Astrocyte (in vitro differentiated cells and primary cell): ENCODE data around the gene FEV. TPM values are rescaled to one million over a fixed set of nuclear protein-coding genes. Genes with fewer than 3 reads are reported as not detected.
"Not testable (repeated sequence)": the region's sequence is repeated elsewhere in the genome, so short reads cannot be mapped to it uniquely, and the experiment has no call there.

Experiments used
- DNase-seq: peaks from one replicate; pipeline ENCODE4 v3.0.0-alpha.2; 2010; ENCODE audit warnings: low read depth
- FAIRE-seq: peaks from 2 replicates; lab custom pipeline; 2011; peaks lifted over from hg19 to GRCh38; lab: Jason Lieb, UNC
- H2AFZ ChIP-seq: 2 replicates; pipeline ENCODE4 v1.6.0; 2012; ENCODE audit warnings: low read depth, low read length, inconsistent platforms
- H3K27ac ChIP-seq: 2 replicates; pipeline ENCODE4 v1.5.1; 2011; ENCODE audit warnings: low read depth, low read length, inconsistent platforms
- H3K27me3 ChIP-seq: 2 replicates; pipeline ENCODE4 v1.6.0; 2011; ENCODE audit warnings: low read length, inconsistent platforms; ENCODE audit not compliant: insufficient read depth
- H3K36me3 ChIP-seq: 2 replicates; pipeline ENCODE4 v1.5.1; 2011; ENCODE audit warnings: low read length, inconsistent platforms; ENCODE audit not compliant: insufficient read depth
- H3K4me1 ChIP-seq: 2 replicates; pipeline ENCODE4 v1.5.1; 2011; ENCODE audit warnings: low read length, inconsistent platforms; ENCODE audit not compliant: insufficient read depth
- H3K4me2 ChIP-seq: 2 replicates; pipeline ENCODE4 v1.6.0; 2012; ENCODE audit warnings: low read length, inconsistent platforms
- H3K4me3 ChIP-seq: 2 replicates; pipeline ENCODE4 v1.5.1; 2011; ENCODE audit warnings: low read depth, mild to moderate bottlenecking, low read length, inconsistent platforms; ENCODE audit not compliant: insufficient read depth
- H3K79me2 ChIP-seq: 2 replicates; pipeline ENCODE4 v1.6.0; 2012; ENCODE audit warnings: mild to moderate bottlenecking, low read length, inconsistent platforms; ENCODE audit not compliant: insufficient read depth
- H3K9ac ChIP-seq: 2 replicates; pipeline ENCODE4 v1.6.0; 2012; ENCODE audit warnings: mild to moderate bottlenecking, low read length, inconsistent platforms
- H3K9me3 ChIP-seq: 2 replicates; pipeline ENCODE4 v1.5.1; 2012; ENCODE audit warnings: low read depth, mild to moderate bottlenecking, low read length, inconsistent platforms; ENCODE audit not compliant: insufficient read depth
- H4K20me1 ChIP-seq: 2 replicates; pipeline ENCODE4 v1.6.0; 2012; ENCODE audit warnings: low read length, inconsistent platforms; ENCODE audit not compliant: insufficient read depth
- H3K27ac Mint-ChIP-seq: one replicate; pipeline ENCODE4 v1.8.0; 2021; ENCODE audit warnings: mild to moderate bottlenecking, mixed read lengths; ENCODE audit not compliant: unreplicated experiment
- H3K27me3 Mint-ChIP-seq: one replicate; pipeline ENCODE4 v1.8.0; 2021; ENCODE audit warnings: low read depth, mixed read lengths; ENCODE audit not compliant: unreplicated experiment
- H3K36me3 Mint-ChIP-seq: one replicate; pipeline ENCODE4 v1.8.0; 2021; ENCODE audit warnings: low read depth, mixed read lengths; ENCODE audit not compliant: unreplicated experiment
- H3K4me1 Mint-ChIP-seq: one replicate; pipeline ENCODE4 v1.8.0; 2021; ENCODE audit warnings: low read depth, mixed read lengths; ENCODE audit not compliant: unreplicated experiment
- H3K4me3 Mint-ChIP-seq: one replicate; pipeline ENCODE4 v1.8.0; 2021; ENCODE audit warnings: mild to moderate bottlenecking, moderate library complexity, mixed read lengths; ENCODE audit not compliant: unreplicated experiment
- H3K9me3 Mint-ChIP-seq: one replicate; pipeline ENCODE4 v1.8.0; 2021; ENCODE audit warnings: mild to moderate bottlenecking, mixed read lengths; ENCODE audit not compliant: unreplicated experiment
- CTCF ChIP-seq: IDR thresholded peaks from 2 replicates; pipeline ENCODE4 v1.5.1; 2011; ENCODE audit warnings: low read depth, mild to moderate bottlenecking, inconsistent platforms, low read length, moderate library complexity; ENCODE audit not compliant: insufficient read depth
- EZH2 ChIP-seq: IDR thresholded peaks from 2 replicates; pipeline ENCODE4 v1.6.1; 2012; ENCODE audit warnings: mild to moderate bottlenecking, low read length, inconsistent platforms; ENCODE audit not compliant: insufficient read depth
- microRNA-seq: library from miRNA; unstranded; fragments of <30 nt; microRNA quantifications from one replicate; pipeline ENCODE4 v1.2.0, GENCODE V29; 2020
- total RNA-seq: library from RNA; stranded (reverse); gene quantifications from 2 replicates; pipeline ENCODE4 v1.2.1, GENCODE V29; 2021

Gene FEV
- total RNA-seq, 1 donor from 2014 or later: not detected

GRCh38 chr2:218944759-218945404, 40.1 kb downstream of the FEV start:
- H2AFZ ChIP-seq: no peak overlapping the region
- peaks cover 49% of the 10 kb centered on the region for H3K27me3 Mint-ChIP-seq
- H3K79me2 ChIP-seq: no peaks in the 10 kb centered on the region
- no peak overlapping the region for H3K9ac ChIP-seq
- peaks cover 9% of the 10 kb centered on the region for H3K27me3 ChIP-seq
- no peaks in the 10 kb centered on the region for H3K9me3 Mint-ChIP-seq
- H3K4me3 Mint-ChIP-seq: no peak overlapping the region
- H4K20me1 ChIP-seq: no peaks in the 10 kb centered on the region
- FAIRE-seq: no peak
- H3K36me3 Mint-ChIP-seq: no peaks in the 10 kb centered on the region
- no peaks in the 10 kb centered on the region for H3K4me1 ChIP-seq
- no peaks in the 10 kb centered on the region for H3K4me1 Mint-ChIP-seq
- TF ChIP-seq CTCF: no peak
- TF ChIP-seq EZH2: no peak
- H3K27ac Mint-ChIP-seq: no peak overlapping the region
- H3K9me3 ChIP-seq: no peaks in the 10 kb centered on the region
- no peak overlapping the region for H3K27ac ChIP-seq
- DNase-seq: no peak
- no peak overlapping the region for H3K4me2 ChIP-seq
- no peaks in the 10 kb centered on the region for H3K36me3 ChIP-seq
- H3K4me3 ChIP-seq: no peak overlapping the region

GRCh38 chr2:218931751-218932150, 53.2 kb downstream of the FEV start:
- H3K4me3 Mint-ChIP-seq, H3K4me2 ChIP-seq, H3K4me1 ChIP-seq, H3K27ac Mint-ChIP-seq, H3K4me3 ChIP-seq, DNase-seq, H3K36me3 ChIP-seq, H3K36me3 Mint-ChIP-seq, H3K79me2 ChIP-seq, H4K20me1 ChIP-seq, H3K9ac ChIP-seq, FAIRE-seq, H3K9me3 ChIP-seq, H3K27ac ChIP-seq, H2AFZ ChIP-seq, H3K4me1 Mint-ChIP-seq, H3K9me3 Mint-ChIP-seq: not testable (repeated sequence)
- peaks cover 13% of the 10 kb centered on the region for H3K27me3 ChIP-seq
- H3K27me3 Mint-ChIP-seq: peaks cover 48% of the 10 kb centered on the region

Small RNAs within 50 kb of the gene (microRNA-seq; reads per million reads assigned to microRNA genes)
- gene MIR375: 196 reads per million, percentile 71 among the genes with 10 or more reads in this experiment

Other genes starting within 250 kb of the FEV start
- gene CYP27A1, start 203.0 kb downstream of the FEV start, total RNA-seq: 3.9 and 4.3 TPM in 2 replicates
- not detected in 2 replicates for gene PRKAG3, start 153.4 kb downstream of the FEV start, total RNA-seq
- gene WNT6, start 125.4 kb downstream of the FEV start, total RNA-seq: 1.3 and 2.6 TPM in 2 replicates
- 0.91 and 2.5 TPM in 2 replicates for gene WNT10A, start 104.3 kb downstream of the FEV start, total RNA-seq
- 0.75 and 1.1 TPM in 2 replicates for gene CDK5R2, start 25.5 kb downstream of the FEV start, total RNA-seq
- gene CRYBA2, start 8.2 kb upstream of the FEV start, total RNA-seq: not detected in 2 replicates
- 0.22 and 0.27 TPM in 2 replicates for gene CFAP65, start 56.3 kb upstream of the FEV start, total RNA-seq
- gene IHH, start 75.7 kb upstream of the FEV start, total RNA-seq: not detected in 2 replicates
- 10.8 and 11.4 TPM in 2 replicates for gene NHEJ1, start 175.6 kb upstream of the FEV start, total RNA-seq
- gene SLC23A3, start 184.8 kb upstream of the FEV start, total RNA-seq: 1.2 and 1.5 TPM in 2 replicates
- 26.6 and 28.1 TPM in 2 replicates for gene CNPPD1, start 191.7 kb upstream of the FEV start, total RNA-seq
- gene RETREG2, start 193.1 kb upstream of the FEV start, total RNA-seq: 54.8 and 55.2 TPM in 2 replicates
- 20.7 and 24.0 TPM in 2 replicates for gene ZFAND2B, start 221.6 kb upstream of the FEV start, total RNA-seq
- 12.5 and 13.2 TPM in 2 replicates for gene ABCB6, start 233.8 kb upstream of the FEV start, total RNA-seq
- 48.8 and 57.0 TPM in 2 replicates for gene ATG9A, start 244.5 kb upstream of the FEV start, total RNA-seq
- gene ANKZF1, start 244.6 kb upstream of the FEV start, total RNA-seq: 41.6 and 43.8 TPM in 2 replicates